Smooth muscle cell (in vitro differentiated cells): ENCODE data around the gene SEPTIN1. TPM values are rescaled to one million over a fixed set of nuclear protein-coding genes. Genes with fewer than 3 reads are reported as not detected.

Experiments
- DNase-seq: peaks from one replicate; lab custom pipeline; 2025; ENCODE audit not compliant: unreplicated experiment; lab: John Stamatoyannopoulos, UW
- H2AFZ ChIP-seq: fragments of 200-600 bp; sonication (generic); 2 replicates; pipeline ENCODE4 v1.6.0; 2016; ENCODE audit warnings: antibody characterized with exemption, low read depth, mild to moderate bottlenecking
- H3F3A ChIP-seq: fragments of 200-600 bp; sonication (generic); 2 replicates; pipeline ENCODE4 v1.6.0; 2017; ENCODE audit warnings: antibody characterized with exemption, low read depth
- H3K27ac ChIP-seq: fragments of 200-600 bp; sonication (generic); 2 replicates; pipeline ENCODE4 v1.5.1; 2016; ENCODE audit warnings: low read depth, mild to moderate bottlenecking
- H3K27me3 ChIP-seq: fragments of 200-600 bp; sonication (generic); 2 replicates; pipeline ENCODE4 v1.6.1; 2016; ENCODE audit warnings: low read depth, mild to moderate bottlenecking
- H3K36me3 ChIP-seq: fragments of 200-600 bp; sonication (generic); 2 replicates; pipeline ENCODE4 v1.5.1; 2016; ENCODE audit warnings: low read depth
- H3K4me1 ChIP-seq: fragments of 200-600 bp; sonication (generic); 2 replicates; pipeline ENCODE4 v1.5.1; 2016; ENCODE audit warnings: low read depth
- H3K4me2 ChIP-seq: fragments of 200-600 bp; sonication (generic); 2 replicates; pipeline ENCODE4 v1.6.0; 2016; ENCODE audit warnings: mild to moderate bottlenecking
- H3K4me3 ChIP-seq: fragments of 200-600 bp; sonication (generic); 2 replicates; pipeline ENCODE4 v1.5.1; 2016; ENCODE audit warnings: mild to moderate bottlenecking
- H3K79me2 ChIP-seq: fragments of 200-600 bp; sonication (generic); 2 replicates; pipeline ENCODE4 v1.6.0; 2016; ENCODE audit warnings: low read depth, mild to moderate bottlenecking
- H3K9ac ChIP-seq: fragments of 200-600 bp; sonication (generic); 2 replicates; pipeline ENCODE4 v1.6.0; 2016; ENCODE audit warnings: low read depth
- H3K9me3 ChIP-seq: fragments of 200-600 bp; sonication (generic); replicated peaks from 2 replicates; pipeline ENCODE4 v1.5.1; 2016; ENCODE audit warnings: low read depth
- H4K20me1 ChIP-seq: fragments of 200-600 bp; sonication (generic); 2 replicates; pipeline ENCODE4 v1.6.0; 2016; ENCODE audit warnings: low read depth
- CTCF ChIP-seq: fragments of 200-600 bp; sonication (generic); IDR thresholded peaks from 2 replicates; pipeline ENCODE4 v1.5.1; 2017; ENCODE audit warnings: borderline replicate concordance, mild to moderate bottlenecking, antibody characterized with exemption; ENCODE audit not compliant: insufficient read depth, poor library complexity, severe bottlenecking
- WGBS: methylation state at CpG from one replicate; pipeline ENCODE4 v1.1.7; 2016; ENCODE audit warnings: low lambda C conversion rate; 5-methylcytosine and 5-hydroxymethylcytosine counted together
- polyA plus RNA-seq: library from polyadenylated mRNA; unstranded; fragments of >200 nt; fragmentation: Nextera tagmentation; extraction: Ambion mirVana; gene quantifications from 2 replicates; pipeline ENCODE4 v1.2.1, GENCODE V29; 2016
- total RNA-seq: library from RNA; depleted of rRNA; stranded (reverse); fragments of >200 nt; gene quantifications from 2 replicates; pipeline ENCODE4 v1.2.3, GENCODE V29; 2014

The SEPTIN1 gene
- total and polyA plus RNA-seq, 2 experiments from 2014 or later, result 0.27 to 3.7 TPM

- Histone ChIP-seq H3K27me3 (no peaks in the 10 kb centered on the region), H3K4me2 (no peak overlapping the region), H3K4me1 (peaks cover 16% of the 10 kb centered on the region), H3K79me2 (peaks cover 15% of the 10 kb centered on the region), H3K4me3 (no peak overlapping the region), H3K9ac (no peak overlapping the region), H3F3A (peaks cover 3% of the 10 kb centered on the region), H3K36me3 (no peaks in the 10 kb centered on the region), H2AFZ (no peak overlapping the region), H3K9me3 (no peaks in the 10 kb centered on the region), H4K20me1 (no peaks in the 10 kb centered on the region), H3K27ac (no peak overlapping the region)
- WGBS, result 94% methylated on average over 14 of the region's 14 CpGs
- DNase-seq, result no peak
- TF ChIP-seq CTCF, result peak; percentile 29
Measured at GRCh38 chr16:30352488-30353401, 29.6 kb downstream of the SEPTIN1 start.

GRCh38 chr16:30351586-30352419, 30.6 kb downstream of the SEPTIN1 start:
- WGBS, result 95% methylated on average over 11 of the region's 11 CpGs

GRCh38 chr16:30351001-30351441, 31.3 kb downstream of the SEPTIN1 start:
- no peak overlapping the region for H3K9ac ChIP-seq
- 98% methylated on average over 15 of the region's 15 CpGs for WGBS
- H3K36me3 ChIP-seq, result no peaks in the 10 kb centered on the region
- H4K20me1 ChIP-seq, result no peaks in the 10 kb centered on the region
- DNase-seq, result no peak
- peaks cover 15% of the 10 kb centered on the region for H3K79me2 ChIP-seq
- no peaks in the 10 kb centered on the region for H3K27me3 ChIP-seq
- peaks cover 3% of the 10 kb centered on the region for H3F3A ChIP-seq
- H3K4me3 ChIP-seq, result no peak overlapping the region
- no peak for TF ChIP-seq CTCF
- H3K27ac ChIP-seq, result no peak overlapping the region
- no peak overlapping the region for H2AFZ ChIP-seq
- no peaks in the 10 kb centered on the region for H3K9me3 ChIP-seq
- peaks cover 9% of the 10 kb centered on the region for H3K4me1 ChIP-seq
- H3K4me2 ChIP-seq, result no peak overlapping the region

More at GRCh38 chr16:30351586-30352419, 30.6 kb downstream of the SEPTIN1 start:
- H3K9me3 ChIP-seq, result no peaks in the 10 kb centered on the region
- H3K36me3 ChIP-seq, result no peaks in the 10 kb centered on the region
- no peak for DNase-seq
- H3K4me2 ChIP-seq, result no peak overlapping the region
- TF ChIP-seq CTCF, result no peak
- no peak overlapping the region for H2AFZ ChIP-seq
- no peak overlapping the region for H3K4me3 ChIP-seq
- H3K27me3 ChIP-seq, result no peaks in the 10 kb centered on the region
- H3K27ac ChIP-seq, result no peak overlapping the region
- H3K79me2 ChIP-seq, result peaks cover 15% of the 10 kb centered on the region
- H3K4me1 ChIP-seq, result peaks cover 16% of the 10 kb centered on the region
- H3K9ac ChIP-seq, result no peak overlapping the region
- no peaks in the 10 kb centered on the region for H4K20me1 ChIP-seq
- H3F3A ChIP-seq, result peaks cover 3% of the 10 kb centered on the region
